Suprapubic skin (tissue), 4 donors: ENCODE results near the gene ADM.

Source experiments
- EP300 ChIP-seq: sonication (generic); formaldehyde crosslinking; IDR thresholded peaks from one replicate; pipeline ENCODE4 v1.6.1; 2017; ENCODE audit warnings: antibody characterized with exemption
- POLR2A ChIP-seq, 2 donors: fragments of 450-650 bp; IDR thresholded peaks; one replicate each; pipeline ENCODE4 v1.6.1; 2017; ENCODE audit warnings: antibody characterized with exemption in 2 of 2, mild to moderate bottlenecking in 2 of 2, moderate library complexity in 2 of 2
- POLR2AphosphoS5 ChIP-seq, 3 donors: sonication (generic); formaldehyde crosslinking; IDR thresholded peaks; one replicate each; pipeline ENCODE4 v1.6.1; 2017; ENCODE audit warnings: antibody characterized with exemption in 3 of 3
- TF ChIP-seq, protein P1 (sequence below), 2 donors: fragments of 200-600 bp in 1 of 2; fragments of 450-650 bp in 1 of 2; sonication (generic) in 1 of 2; IDR thresholded peaks; one replicate each; pipeline ENCODE4 v1.5.1; 2016 to 2019; ENCODE audit warnings: antibody characterized with exemption in 2 of 2, mild to moderate bottlenecking in 1 of 2, moderate library complexity in 1 of 2

DNA sequence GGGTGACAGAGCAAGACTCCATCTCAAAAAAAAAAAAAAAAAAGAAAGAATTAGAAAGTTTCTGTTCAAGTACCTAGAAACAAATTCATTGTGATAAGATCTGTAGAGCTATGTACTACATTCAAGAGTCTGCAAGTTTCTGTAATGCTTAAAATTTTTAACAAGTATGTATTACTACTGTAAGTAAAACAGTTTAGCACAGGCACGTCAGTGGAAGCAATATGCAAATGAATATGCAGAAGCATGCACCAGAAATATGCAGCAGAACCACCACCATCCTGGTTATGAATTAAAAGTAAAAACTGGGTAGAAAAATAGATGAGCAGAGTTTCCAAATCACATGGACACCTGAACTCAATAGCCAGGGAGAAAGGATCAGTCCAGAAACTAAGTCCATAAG, 30.1 kb upstream of the ADM start:
- TF ChIP-seq, protein P1, sequence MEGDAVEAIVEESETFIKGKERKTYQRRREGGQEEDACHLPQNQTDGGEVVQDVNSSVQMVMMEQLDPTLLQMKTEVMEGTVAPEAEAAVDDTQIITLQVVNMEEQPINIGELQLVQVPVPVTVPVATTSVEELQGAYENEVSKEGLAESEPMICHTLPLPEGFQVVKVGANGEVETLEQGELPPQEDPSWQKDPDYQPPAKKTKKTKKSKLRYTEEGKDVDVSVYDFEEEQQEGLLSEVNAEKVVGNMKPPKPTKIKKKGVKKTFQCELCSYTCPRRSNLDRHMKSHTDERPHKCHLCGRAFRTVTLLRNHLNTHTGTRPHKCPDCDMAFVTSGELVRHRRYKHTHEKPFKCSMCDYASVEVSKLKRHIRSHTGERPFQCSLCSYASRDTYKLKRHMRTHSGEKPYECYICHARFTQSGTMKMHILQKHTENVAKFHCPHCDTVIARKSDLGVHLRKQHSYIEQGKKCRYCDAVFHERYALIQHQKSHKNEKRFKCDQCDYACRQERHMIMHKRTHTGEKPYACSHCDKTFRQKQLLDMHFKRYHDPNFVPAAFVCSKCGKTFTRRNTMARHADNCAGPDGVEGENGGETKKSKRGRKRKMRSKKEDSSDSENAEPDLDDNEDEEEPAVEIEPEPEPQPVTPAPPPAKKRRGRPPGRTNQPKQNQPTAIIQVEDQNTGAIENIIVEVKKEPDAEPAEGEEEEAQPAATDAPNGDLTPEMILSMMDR (IDR thresholded peaks at IDR 0.05): no peak
- no peak for TF ChIP-seq POLR2AphosphoS5 (IDR thresholded peaks at IDR 0.05)
- TF ChIP-seq POLR2A (IDR thresholded peaks at IDR 0.05): no peak
- no peak for TF ChIP-seq EP300
